GM12878 (cell line): ENCODE results near the gene PLAC9.

ENCODE experiments used
- CEBPB ChIP-seq, 2 experiments: fragments of 150-350 bp in 1 of 2; IDR thresholded peaks; 2 replicates each; pipeline ENCODE4 v1.6.1; 2012 to 2014; ENCODE audit warnings: low read depth in 2 of 2, low read length in 2 of 2, borderline replicate concordance in 1 of 2, inconsistent platforms in 1 of 2
- KAT2A ChIP-seq: conservative IDR thresholded peaks from 2 replicates; pipeline ENCODE4 v1.6.1; 2011; ENCODE audit warnings: low read depth, low read length; ENCODE audit not compliant: control insufficient read depth
- TF ChIP-seq, protein P1 (sequence below), 3 experiments: IDR thresholded peaks in 2 of 3; conservative IDR thresholded peaks in 1 of 3; 2 replicates each; pipeline ENCODE4 v1.5.1; 2011; ENCODE audit warnings: low read depth in 3 of 3, low read length in 3 of 3, mild to moderate bottlenecking in 3 of 3, control low read depth in 2 of 3, moderate library complexity in 2 of 3, inconsistent platforms in 1 of 3, mixed read lengths in 1 of 3; ENCODE audit not compliant: control insufficient read depth in 2 of 3, insufficient read depth in 1 of 3; ENCODE audit errors: extremely low read depth in 1 of 3

DNA sequence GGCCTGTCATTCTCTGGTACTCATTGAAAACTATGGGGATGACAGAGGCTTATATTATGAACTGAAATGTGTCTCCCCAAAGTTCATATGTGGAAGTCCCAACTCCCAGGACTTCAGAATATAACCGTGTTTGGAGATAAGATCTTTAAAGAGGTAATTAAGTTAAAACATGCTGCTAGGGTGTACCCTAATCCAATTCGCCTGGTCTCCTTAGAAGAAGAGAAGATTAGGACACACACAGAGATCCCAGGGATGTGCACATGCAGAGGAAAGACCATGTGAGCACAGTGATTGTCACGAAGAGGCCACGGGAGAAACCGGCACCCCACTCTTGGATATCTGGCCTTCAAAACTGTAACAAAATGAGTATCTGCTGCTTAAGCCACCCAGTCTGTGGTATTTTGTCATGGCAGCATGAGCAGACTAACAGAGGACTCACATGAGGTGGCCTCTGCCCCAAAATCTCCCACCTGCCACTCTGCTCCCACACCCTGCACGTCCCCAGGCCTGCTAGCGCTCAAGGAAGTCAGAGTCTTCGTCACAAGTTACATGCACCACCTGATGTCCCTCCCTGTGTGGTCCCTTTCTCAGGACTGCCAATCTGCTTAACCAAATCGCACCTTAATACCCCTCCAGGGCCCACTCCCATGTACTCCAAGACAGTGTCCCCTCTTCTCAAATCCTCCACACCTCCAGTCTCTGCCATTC lies 26.8 kb downstream of the PLAC9 start:
- TF ChIP-seq CEBPB (IDR thresholded peaks at IDR 0.05; ENCODE audit: borderline replicate concordance in 1 of 2, low read depth in 2 of 2, low read length in 2 of 2) (no peak), KAT2A (no peak)
- TF ChIP-seq, protein P1, sequence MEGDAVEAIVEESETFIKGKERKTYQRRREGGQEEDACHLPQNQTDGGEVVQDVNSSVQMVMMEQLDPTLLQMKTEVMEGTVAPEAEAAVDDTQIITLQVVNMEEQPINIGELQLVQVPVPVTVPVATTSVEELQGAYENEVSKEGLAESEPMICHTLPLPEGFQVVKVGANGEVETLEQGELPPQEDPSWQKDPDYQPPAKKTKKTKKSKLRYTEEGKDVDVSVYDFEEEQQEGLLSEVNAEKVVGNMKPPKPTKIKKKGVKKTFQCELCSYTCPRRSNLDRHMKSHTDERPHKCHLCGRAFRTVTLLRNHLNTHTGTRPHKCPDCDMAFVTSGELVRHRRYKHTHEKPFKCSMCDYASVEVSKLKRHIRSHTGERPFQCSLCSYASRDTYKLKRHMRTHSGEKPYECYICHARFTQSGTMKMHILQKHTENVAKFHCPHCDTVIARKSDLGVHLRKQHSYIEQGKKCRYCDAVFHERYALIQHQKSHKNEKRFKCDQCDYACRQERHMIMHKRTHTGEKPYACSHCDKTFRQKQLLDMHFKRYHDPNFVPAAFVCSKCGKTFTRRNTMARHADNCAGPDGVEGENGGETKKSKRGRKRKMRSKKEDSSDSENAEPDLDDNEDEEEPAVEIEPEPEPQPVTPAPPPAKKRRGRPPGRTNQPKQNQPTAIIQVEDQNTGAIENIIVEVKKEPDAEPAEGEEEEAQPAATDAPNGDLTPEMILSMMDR (IDR thresholded peaks at IDR 0.05 in 2 of 3, conservative IDR thresholded peaks at IDR 0.05 in 1 of 3; ENCODE audit: control insufficient read depth in 2 of 3, extremely low read depth in 1 of 3, insufficient read depth in 1 of 3, low read depth in 3 of 3, low read length in 3 of 3) = no peak
